Adrenal gland (tissue), 5 donors: ENCODE results near the gene TMEM121B.

Experiments
- POLR2A ChIP-seq, 2 donors: fragments of 450-650 bp; IDR thresholded peaks; one replicate each; pipeline ENCODE4 v1.6.1; 2017; ENCODE audit warnings: antibody characterized with exemption in 2 of 2, mild to moderate bottlenecking in 2 of 2, moderate library complexity in 1 of 2
- TF ChIP-seq, protein P1 (sequence below), 6 experiments: fragments of 450-650 bp in 4 of 6; fragments of 200-600 bp in 2 of 6; sonication (generic) in 1 of 6; IDR thresholded peaks; 1 replicate in 5 of 6; 2 replicates in 1 of 6; pipeline versions ENCODE4 v1.5.1 to v1.8.0; 2016 to 2021; ENCODE audit warnings: antibody characterized with exemption in 6 of 6, mild to moderate bottlenecking in 2 of 6, moderate library complexity in 1 of 6
- donor health status: DM: no; HTN: no; CAD: no.

- TF ChIP-seq POLR2A (IDR thresholded peaks at IDR 0.05), result no peak
- TF ChIP-seq, protein P1, sequence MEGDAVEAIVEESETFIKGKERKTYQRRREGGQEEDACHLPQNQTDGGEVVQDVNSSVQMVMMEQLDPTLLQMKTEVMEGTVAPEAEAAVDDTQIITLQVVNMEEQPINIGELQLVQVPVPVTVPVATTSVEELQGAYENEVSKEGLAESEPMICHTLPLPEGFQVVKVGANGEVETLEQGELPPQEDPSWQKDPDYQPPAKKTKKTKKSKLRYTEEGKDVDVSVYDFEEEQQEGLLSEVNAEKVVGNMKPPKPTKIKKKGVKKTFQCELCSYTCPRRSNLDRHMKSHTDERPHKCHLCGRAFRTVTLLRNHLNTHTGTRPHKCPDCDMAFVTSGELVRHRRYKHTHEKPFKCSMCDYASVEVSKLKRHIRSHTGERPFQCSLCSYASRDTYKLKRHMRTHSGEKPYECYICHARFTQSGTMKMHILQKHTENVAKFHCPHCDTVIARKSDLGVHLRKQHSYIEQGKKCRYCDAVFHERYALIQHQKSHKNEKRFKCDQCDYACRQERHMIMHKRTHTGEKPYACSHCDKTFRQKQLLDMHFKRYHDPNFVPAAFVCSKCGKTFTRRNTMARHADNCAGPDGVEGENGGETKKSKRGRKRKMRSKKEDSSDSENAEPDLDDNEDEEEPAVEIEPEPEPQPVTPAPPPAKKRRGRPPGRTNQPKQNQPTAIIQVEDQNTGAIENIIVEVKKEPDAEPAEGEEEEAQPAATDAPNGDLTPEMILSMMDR (IDR thresholded peaks at IDR 0.05), result no peak
Measured at GRCh38 chr22:17145021-17145680, 24.0 kb upstream of the TMEM121B start.
